Measurements from ENCODE around the gene PRDM7.
A peak's percentile ranks its signal among the peaks of the same experiment; 100 is the strongest.

Gene PRDM7

DNA sequence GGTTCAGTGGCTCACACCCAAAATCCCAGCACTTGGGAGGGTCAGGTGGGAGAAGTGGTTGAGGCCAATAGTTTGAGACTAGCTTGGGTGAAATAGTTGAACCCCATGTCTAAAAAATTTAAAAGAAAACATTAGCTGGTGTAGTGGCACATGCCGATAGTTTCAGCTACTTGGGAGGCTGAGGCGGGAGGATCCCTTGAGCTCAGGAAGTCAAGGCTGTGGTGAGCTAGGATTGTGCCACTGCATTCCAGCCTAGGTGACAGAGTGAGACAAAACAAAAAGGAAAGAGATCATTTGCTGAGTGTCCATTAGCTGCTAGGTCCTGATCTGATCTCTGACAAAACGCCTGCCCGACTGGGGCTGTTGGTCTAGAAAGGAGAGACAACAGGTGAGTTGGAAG lies 43.7 kb downstream of the PRDM7 start:
- DNase-seq: no peak

GRCh38 chr16:90032674-90033331 lies 44.3 kb downstream of the PRDM7 start:
- DNase-seq: peak; percentile 57

DNA sequence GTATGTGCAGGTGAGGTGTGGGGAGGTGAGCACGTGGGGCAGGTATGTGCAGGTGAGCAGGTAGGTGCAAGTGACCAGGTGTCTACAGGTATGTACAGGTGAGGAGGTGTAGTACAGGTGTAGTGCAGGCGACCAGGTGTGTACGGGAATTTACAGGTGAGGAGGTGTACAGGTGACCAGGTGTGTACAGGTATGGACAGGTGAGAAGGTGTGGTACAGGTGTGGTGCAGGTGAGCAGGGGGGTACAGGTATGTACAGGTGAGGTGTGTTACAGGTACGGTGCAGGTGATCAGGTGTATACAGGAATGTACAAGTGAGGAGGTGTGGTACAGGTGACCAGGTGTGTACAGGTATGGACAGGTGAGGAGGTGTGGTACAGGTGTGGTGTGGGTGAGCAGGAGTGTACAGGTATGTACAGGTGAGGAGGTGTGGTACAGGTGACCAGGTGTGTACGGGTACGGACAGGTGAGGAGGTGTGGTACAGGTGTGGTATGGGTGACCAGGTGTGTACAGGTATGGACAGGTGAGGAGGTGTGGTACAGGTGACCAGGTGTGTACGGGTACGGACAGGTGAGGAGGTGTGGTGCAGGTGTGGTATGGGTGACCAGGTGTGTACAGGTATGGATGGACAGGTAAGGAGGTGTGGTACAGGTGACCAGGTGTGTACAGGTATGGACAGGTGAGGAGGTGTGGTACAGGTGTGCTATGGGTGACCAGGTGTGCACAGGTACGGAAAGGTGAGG lies 45.0 kb downstream of the PRDM7 start:
- peak; percentile 37 for DNase-seq

DNA sequence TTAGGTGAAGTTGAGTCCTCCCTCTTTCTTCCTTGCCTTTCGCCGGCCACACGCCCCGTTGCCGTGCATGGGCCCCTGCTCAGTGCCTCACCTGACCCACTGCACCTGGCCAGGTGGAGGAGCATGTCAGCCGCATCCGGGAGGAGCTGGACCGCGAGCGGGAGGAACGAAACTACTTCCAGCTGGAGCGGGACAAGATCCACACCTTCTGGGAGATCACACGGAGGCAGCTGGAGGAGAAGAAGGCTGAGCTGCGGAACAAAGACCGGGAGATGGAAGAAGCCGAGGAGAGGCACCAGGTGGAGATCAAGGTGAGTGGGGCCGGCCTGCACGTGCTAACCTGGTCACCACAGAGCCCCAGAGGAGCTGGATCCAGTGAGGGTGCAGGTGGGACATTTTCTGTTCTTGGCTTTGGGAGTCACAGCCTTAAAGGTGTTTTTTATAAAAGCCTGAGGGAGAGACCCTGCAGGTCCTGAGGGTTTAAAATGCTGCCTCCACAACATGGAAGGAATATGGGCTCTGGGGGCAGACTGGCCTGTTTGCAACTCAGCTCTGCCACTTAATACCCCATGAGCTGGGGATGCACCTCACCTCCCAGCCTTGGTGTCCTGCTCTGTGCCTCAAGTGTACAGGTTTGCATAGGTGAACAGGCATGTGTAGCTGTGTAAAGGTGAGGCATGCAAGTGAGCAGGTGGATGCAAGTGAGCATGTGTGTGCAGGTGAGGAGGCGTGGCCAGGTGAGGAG lies 45.8 kb downstream of the PRDM7 start:
- DNase-seq: no peak

- DNase-seq: no peak
These were observed 48.1 kb downstream of the PRDM7 start for GRCh38 chr16:90028985-90029384.

DNA sequence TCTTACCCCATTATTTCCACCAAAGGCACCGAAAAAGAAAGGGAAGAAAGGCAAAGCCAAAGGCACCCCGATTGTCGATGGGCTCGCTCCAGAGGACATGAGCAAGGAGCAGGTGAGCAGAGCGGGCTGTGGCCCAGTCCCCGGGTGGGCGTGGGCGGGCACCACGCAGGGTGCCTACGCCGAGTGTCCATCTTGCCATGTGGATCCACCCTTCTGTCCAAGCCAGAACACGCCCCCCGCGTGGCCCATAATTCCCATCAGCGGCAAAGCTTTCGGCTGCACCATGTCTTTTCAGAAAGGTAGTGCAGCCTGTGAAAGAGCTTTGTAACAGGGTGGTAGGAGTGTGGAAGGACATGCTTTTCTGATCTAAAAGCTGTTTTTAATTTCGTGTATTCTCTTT lies 49.5 kb downstream of the PRDM7 start:
- DNase-seq: no peak

DNA sequence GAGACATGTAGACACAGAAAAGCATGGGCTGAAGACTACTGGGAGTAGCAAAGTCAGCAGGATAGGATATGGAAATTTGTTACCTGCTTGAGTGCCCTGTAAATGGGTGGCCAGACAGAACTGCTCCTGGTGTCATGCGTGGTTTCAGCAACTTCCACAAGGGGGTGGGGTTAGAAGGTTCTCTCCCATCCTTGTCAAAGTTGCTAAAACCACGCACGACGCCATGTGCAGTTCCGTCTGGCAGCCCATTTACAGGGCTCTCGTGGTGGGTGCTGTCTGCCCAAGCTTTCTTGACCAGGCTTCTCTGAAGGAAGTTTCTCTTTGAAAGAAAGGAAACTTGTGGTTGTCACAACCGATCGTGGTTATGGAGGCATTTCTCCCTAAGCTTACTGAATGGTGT lies 51.0 kb downstream of the PRDM7 start:
- no peak for DNase-seq

- no peak for DNase-seq
These were observed 54.1 kb downstream of the PRDM7 start for GRCh38 chr16:90023078-90023447.

- DNase-seq: peak; percentile 86
These were observed 54.7 kb downstream of the PRDM7 start for GRCh38 chr16:90022209-90023077.

DNA sequence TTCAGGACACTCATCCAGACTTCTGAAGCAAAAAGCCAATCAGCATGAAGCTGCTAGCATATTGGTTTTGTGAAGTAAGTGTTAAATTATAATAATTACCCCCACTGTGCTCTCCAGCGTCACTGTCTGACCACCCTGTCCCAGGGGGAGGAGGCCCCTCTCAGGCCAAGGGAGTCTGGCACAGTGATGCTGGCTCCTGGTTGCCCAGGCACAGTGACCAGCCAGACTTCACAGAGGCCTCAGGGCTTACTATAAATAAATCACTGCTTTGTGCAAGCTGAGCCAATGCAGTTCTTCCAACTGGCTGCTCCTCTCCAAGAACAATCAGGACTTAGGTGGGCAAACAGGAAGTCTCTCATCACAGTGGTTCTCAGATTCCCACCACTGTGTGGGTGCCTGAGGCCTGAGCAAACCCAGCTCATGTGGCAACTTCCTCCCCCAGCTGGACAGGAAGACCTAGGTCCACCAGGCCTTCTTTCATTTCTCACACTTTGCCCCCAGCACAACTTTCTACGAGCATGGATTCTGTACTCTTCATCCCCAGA lies 56.2 kb downstream of the PRDM7 start:
- DNase-seq: peak; percentile 24

GRCh38 chr16:90020260-90020837 lies 56.8 kb downstream of the PRDM7 start:
- peak; percentile 22 for DNase-seq

GRCh38 chr16:90019543-90020259 lies 57.4 kb downstream of the PRDM7 start:
- peak; percentile 81 for DNase-seq

DNA sequence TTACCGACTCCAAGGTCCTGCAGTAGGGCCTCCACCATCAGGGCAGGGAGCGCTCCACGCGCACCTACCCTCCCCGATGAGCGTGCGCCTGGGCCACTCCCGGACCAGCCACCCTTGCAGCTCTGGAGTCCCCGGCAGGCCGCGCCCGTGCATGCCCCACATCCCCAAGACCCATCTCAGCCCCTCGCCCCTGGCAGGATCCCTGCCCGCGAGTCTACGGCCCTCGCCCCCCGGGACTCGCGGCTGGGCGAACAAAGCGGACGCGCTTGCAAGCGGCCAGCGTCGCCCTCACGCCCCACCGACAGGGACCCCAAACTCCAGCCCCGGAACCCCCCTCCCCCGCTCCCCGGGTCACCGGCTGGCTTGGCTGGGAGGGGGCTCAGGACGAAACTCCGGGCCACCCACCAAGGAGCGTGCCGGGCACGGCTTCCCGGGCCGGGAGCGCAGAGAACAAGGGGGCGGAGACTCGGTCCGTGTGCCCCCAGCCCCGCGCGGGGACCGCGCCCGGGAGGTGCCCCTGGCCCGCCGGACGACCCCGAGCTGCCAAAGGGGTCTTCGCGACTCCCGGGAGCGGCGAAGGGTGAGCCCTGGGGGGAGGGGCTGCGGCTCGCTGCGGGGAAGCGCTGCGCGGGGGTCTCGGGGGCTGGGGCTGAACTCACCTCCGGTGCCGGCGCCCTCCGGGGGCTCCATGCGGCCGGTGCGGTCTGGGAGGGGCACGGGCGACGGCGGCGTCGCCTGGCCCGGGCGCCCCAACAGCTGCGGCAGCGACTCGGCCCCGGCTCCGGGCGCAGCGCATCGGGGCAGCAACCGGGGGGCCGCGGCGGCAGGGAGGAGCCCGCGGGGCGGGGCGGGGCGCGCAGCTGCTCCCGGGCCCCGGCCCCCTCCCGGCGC lies 58.2 kb downstream of the PRDM7 start, which contains the start of gene DBNDD1:
Gene DBNDD1 (minus strand): TSS at position 805 of the 891 bp plus-strand sequence. CDS start 115 bp downstream, at position 690.
- no peak for DNase-seq

- no peak for DNase-seq
These were observed 58.9 kb downstream of the PRDM7 start for GRCh38 chr16:90018297-90018651.

GRCh38 chr16:90016339-90016950 lies 60.7 kb downstream of the PRDM7 start:
- DNase-seq: no peak

- peak; percentile 7 for DNase-seq
These were observed 61.4 kb downstream of the PRDM7 start for GRCh38 chr16:90015586-90016338.

DNA sequence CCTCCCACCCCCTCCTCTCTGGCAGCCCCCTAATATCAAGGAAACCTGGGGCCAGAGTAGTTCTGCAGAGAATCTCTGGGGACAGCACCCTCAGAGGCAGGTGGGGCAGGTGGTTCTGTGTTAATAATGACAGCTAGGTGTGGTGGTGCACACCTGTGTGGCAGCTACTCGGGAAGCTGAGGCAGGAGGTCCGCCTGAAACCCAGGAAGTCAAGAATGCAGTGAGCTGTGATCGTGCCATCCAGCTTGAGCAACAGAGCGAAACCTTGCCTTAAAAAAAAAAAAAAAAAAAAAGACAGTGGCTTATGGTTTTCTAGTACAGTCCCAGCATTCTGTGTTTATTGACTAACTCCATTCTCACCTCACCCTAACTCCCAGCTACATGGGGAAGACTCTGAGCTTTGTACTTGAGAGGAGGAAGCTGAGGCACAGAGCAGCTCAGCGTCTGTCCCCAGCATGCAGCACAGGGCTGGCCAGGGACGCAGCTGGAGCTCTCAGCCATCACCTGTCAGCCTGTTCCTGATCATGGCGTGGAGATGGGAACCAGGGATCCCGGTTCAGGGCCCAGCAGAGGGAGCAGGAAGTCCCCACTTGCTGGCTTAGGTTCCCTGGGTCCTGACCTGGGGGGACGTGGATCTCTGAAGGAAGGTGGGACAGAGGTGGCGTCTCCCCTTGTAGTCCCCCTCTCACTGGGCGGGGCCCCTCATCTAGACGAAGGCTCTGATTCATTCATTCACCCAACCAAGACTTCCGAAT lies 64.0 kb downstream of the PRDM7 start:
- no peak for DNase-seq

DNA sequence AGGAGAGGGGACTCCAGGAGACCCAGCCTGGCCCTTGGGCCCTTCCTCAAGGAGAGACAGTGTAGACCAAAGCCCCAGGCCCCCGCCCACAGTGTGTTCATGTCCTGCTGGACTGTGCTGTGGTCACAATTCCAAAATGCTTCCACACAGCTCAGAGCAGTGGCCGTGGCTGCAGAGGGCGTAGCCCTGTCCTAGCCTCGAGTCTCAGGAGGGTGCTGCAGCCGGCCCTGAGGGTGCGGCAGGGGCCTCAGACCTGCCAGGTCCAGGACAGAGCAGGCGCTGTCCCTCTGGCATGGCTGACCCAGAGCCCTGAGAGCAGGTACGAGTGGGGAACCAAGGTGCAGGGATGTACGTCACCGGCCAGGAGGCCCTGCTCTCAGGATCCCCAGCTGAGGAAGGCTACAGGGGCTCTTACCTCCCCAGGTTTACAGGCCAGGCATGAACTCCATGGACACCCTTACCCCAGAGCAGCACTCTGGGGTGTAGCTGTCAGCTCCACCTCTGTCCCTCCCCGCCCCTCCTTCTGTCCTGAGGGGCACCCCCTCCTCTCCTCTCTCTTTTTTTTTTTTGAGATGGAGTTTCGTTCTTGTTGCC lies 65.1 kb downstream of the PRDM7 start:
- DNase-seq: no peak
